HCT116 (cell line): ENCODE measurements around the gene ARHGAP27. TPM values are rescaled to one million over a fixed set of nuclear protein-coding genes. Genes with fewer than 3 reads are reported as not detected.
"Not testable (repeated sequence)": the region's sequence is repeated elsewhere in the genome, so short reads cannot be mapped to it uniquely, and the experiment has no call there.

Experiments
- ATAC-seq: fragments of 200-7000 bp; cut with Tn5 transposase; 2 replicates; pipeline ENCODE4 v1.9.1; 2020; ENCODE audit warnings: mild to moderate bottlenecking, moderate library complexity
- BruUV-seq: library from RNA; stranded (reverse); fragments of 400-500 nt; replicated peaks from 2 replicates; lab custom pipeline; 2021; lab: Mats Ljungman, UMichigan
- CTCF ChIA-PET: fragments of 300-600 bp; sonication (Branson Sonifier 250); formaldehyde crosslinking; loops from one replicate; lab custom pipeline; 2021; ENCODE audit warnings: antibody characterized with exemption; lab: Charles Lee
- POLR2A ChIA-PET: fragments of 300-600, 350-600 bp; sonication (Branson Sonifier 250); formaldehyde crosslinking; loops from one replicate; lab custom pipeline; 2021; ENCODE audit warnings: antibody characterized with exemption; lab: Charles Lee
- RAD21 ChIA-PET, 2 experiments: fragments of 300-600 bp; sonication (Branson Sonifier 250); formaldehyde crosslinking; loops; one replicate each; lab custom pipeline; 2023; ENCODE audit warnings: low total read pairs in 2 of 2; ENCODE audit not compliant: uncharacterized antibody in 2 of 2, unreplicated experiment in 2 of 2, low non-redundant PET in 1 of 2; lab: Charles Lee
- DNase-seq: peaks from one replicate; pipeline ENCODE4 v3.0.0-alpha.2; 2010; ENCODE audit warnings: low read depth, low spot score
- H2AFZ ChIP-seq: fragments of 200-600 bp; shearing (Covaris generic), sonication (generic); 2 replicates; pipeline ENCODE4 v1.6.1; 2017; ENCODE audit warnings: low read depth, mixed run types, mixed read lengths, antibody characterized with exemption, low read length; ENCODE audit not compliant: poor library complexity, severe bottlenecking
- H3K27ac ChIP-seq: 2 replicates; pipeline ENCODE4 v1.5.1; 2012; ENCODE audit warnings: low read depth, low read length
- H3K27me3 ChIP-seq: fragments of 200-600 bp; sonication (generic); 2 replicates; pipeline ENCODE4 v1.6.1; 2016; ENCODE audit warnings: mixed run types, low read length, mixed read lengths; ENCODE audit not compliant: insufficient read depth
- H3K36me3 ChIP-seq, 2 experiments: fragments of 200-500 bp in 1 of 2; fragments of 200-600 bp in 1 of 2; sonication (Bioruptor generic) in 1 of 2; sonication (generic) in 1 of 2; 2 replicates each; pipeline versions ENCODE4 v1.5.1 to v1.6.1; 2014 to 2016; ENCODE audit warnings: low read length in 2 of 2, inconsistent platforms in 1 of 2, mixed read lengths in 1 of 2, mixed run types in 1 of 2; ENCODE audit not compliant: insufficient read depth in 2 of 2, control insufficient read depth in 1 of 2
- H3K4me1 ChIP-seq, 2 experiments: fragments of 200-600 bp in 1 of 2; sonication (generic) in 1 of 2; 2 replicates each; pipeline versions ENCODE4 v1.5.1 to v1.6.1; 2012 to 2017; ENCODE audit warnings: low read length in 2 of 2, inconsistent platforms in 1 of 2, mild to moderate bottlenecking in 1 of 2, mixed read lengths in 1 of 2, mixed run types in 1 of 2, moderate library complexity in 1 of 2; ENCODE audit not compliant: insufficient read depth in 2 of 2, control insufficient read depth in 1 of 2
- H3K4me2 ChIP-seq: fragments of 200-600 bp; sonication (generic); 2 replicates; pipeline ENCODE4 v1.6.1; 2017; ENCODE audit warnings: mixed run types, low read length, mixed read lengths
- H3K4me3 ChIP-seq, 2 experiments: fragments of 200-600 bp in 1 of 2; sonication (generic) in 1 of 2; replicated peaks in 1 of 2; 2 replicates each; pipeline ENCODE4 v1.5.1; 2011 to 2016; ENCODE audit warnings: low read length in 2 of 2, control low read depth in 1 of 2, low read depth in 1 of 2, mild to moderate bottlenecking in 1 of 2, mixed read lengths in 1 of 2, mixed run types in 1 of 2
- H3K79me2 ChIP-seq: fragments of 200-600 bp; sonication (generic); 2 replicates; pipeline ENCODE4 v1.6.1; 2017; ENCODE audit warnings: mild to moderate bottlenecking, mixed run types, low read length, moderate library complexity, mixed read lengths; ENCODE audit not compliant: insufficient read depth
- H3K9ac ChIP-seq: fragments of 200-600 bp; sonication (generic); 2 replicates; pipeline ENCODE4 v1.6.1; 2016; ENCODE audit warnings: low read length, mixed read lengths
- H3K9me2 ChIP-seq: fragments of 200-600 bp; sonication (generic), shearing (Covaris generic); 2 replicates; pipeline ENCODE4 v1.6.1; 2017; ENCODE audit warnings: mixed run types, mild to moderate bottlenecking, moderate library complexity; ENCODE audit not compliant: insufficient read depth
- H3K9me3 ChIP-seq, 2 experiments: fragments of 200-500 bp in 1 of 2; fragments of 200-600 bp in 1 of 2; sonication (Bioruptor generic) in 1 of 2; sonication (generic) in 1 of 2; 2 replicates each; pipeline ENCODE4 v1.6.1; 2014 to 2017; ENCODE audit warnings: low read length in 2 of 2, mixed read lengths in 2 of 2, inconsistent platforms in 1 of 2, low read depth in 1 of 2, mild to moderate bottlenecking in 1 of 2, mixed run types in 1 of 2, moderate library complexity in 1 of 2; ENCODE audit not compliant: control insufficient read depth in 1 of 2, insufficient read depth in 1 of 2
- H4K20me1 ChIP-seq: fragments of 200-600 bp; sonication (generic), shearing (Covaris generic); 2 replicates; pipeline ENCODE4 v1.6.1; 2017; ENCODE audit warnings: mixed run types, mild to moderate bottlenecking, moderate library complexity; ENCODE audit not compliant: insufficient read depth
- CBX3 ChIP-seq: IDR thresholded peaks from 2 replicates; pipeline ENCODE4 v1.6.1; 2012; ENCODE audit warnings: low read depth
- EGR1 ChIP-seq: IDR thresholded peaks from 2 replicates; pipeline ENCODE4 v1.6.1; 2012; ENCODE audit warnings: low read depth
- EZH2 ChIP-seq: fragments of 200-600 bp; sonication (generic); IDR thresholded peaks from 2 replicates; pipeline ENCODE4 v1.6.1; 2017; ENCODE audit warnings: antibody characterized with exemption, mixed run types
- FOSL1 ChIP-seq: IDR thresholded peaks from 2 replicates; pipeline ENCODE4 v1.6.1; 2012; ENCODE audit warnings: low read depth
- JUND ChIP-seq: IDR thresholded peaks from 2 replicates; pipeline ENCODE4 v1.6.1; 2012
- POLR2AphosphoS5 ChIP-seq: IDR thresholded peaks from 2 replicates; pipeline ENCODE4 v1.6.1; 2011; ENCODE audit warnings: mild to moderate bottlenecking, low read depth, low read length, moderate library complexity
- RAD21 ChIP-seq: IDR thresholded peaks from 2 replicates; pipeline ENCODE4 v1.6.1; 2012; ENCODE audit warnings: low read depth, mild to moderate bottlenecking
- TCF7L2 ChIP-seq: IDR thresholded peaks from 2 replicates; pipeline ENCODE4 v1.7.0; 2011; ENCODE audit warnings: borderline replicate concordance, inconsistent platforms; ENCODE audit not compliant: insufficient read depth, insufficient read length; ENCODE audit errors: extremely low read depth
- ZNF274 ChIP-seq: fragments of 200-500 bp; sonication (Bioruptor generic); IDR thresholded peaks from 2 replicates; pipeline ENCODE4 v1.6.1; 2014; ENCODE audit warnings: mild to moderate bottlenecking, low read depth, low read length, inconsistent platforms
- intact Hi-C: fragments of 100-400 bp; cut with micrococcal nuclease; formaldehyde crosslinking; loops from 2 replicates; pipeline ENCODE4 v1.10.0; 2022
- total RNA-seq: library from RNA; stranded (reverse); gene quantifications from one replicate; pipeline ENCODE4 v1.2.1, GENCODE V29; 2021; ENCODE audit not compliant: unreplicated experiment
- TF ChIP-seq, protein P1 (sequence below), 3 experiments: fragments of 200-600 bp in 1 of 3; sonication (generic) in 1 of 3; IDR thresholded peaks in 2 of 3; conservative IDR thresholded peaks in 1 of 3; 2 replicates each; pipeline ENCODE4 v1.5.1; 2012 to 2017; ENCODE audit warnings: low read depth in 2 of 3, low read length in 2 of 3, antibody characterized with exemption in 1 of 3, borderline replicate concordance in 1 of 3, control low read depth in 1 of 3, mild to moderate bottlenecking in 1 of 3, mixed read lengths in 1 of 3, mixed run types in 1 of 3, moderate library complexity in 1 of 3; ENCODE audit not compliant: insufficient read depth in 1 of 3
- TF ChIP-seq, protein P2 (sequence below): IDR thresholded peaks from 2 replicates; pipeline ENCODE4 v1.6.1; 2012; ENCODE audit warnings: low read depth
- TF ChIP-seq, protein P3 (sequence below): IDR thresholded peaks from 2 replicates; pipeline ENCODE4 v1.6.1; 2012
- TF ChIP-seq, protein P4 (sequence below): IDR thresholded peaks from 2 replicates; pipeline ENCODE4 v1.6.1; 2012

ARHGAP27 gene
- total RNA-seq, 1 experiment from 2014 or later = 46.7 TPM

DNA sequence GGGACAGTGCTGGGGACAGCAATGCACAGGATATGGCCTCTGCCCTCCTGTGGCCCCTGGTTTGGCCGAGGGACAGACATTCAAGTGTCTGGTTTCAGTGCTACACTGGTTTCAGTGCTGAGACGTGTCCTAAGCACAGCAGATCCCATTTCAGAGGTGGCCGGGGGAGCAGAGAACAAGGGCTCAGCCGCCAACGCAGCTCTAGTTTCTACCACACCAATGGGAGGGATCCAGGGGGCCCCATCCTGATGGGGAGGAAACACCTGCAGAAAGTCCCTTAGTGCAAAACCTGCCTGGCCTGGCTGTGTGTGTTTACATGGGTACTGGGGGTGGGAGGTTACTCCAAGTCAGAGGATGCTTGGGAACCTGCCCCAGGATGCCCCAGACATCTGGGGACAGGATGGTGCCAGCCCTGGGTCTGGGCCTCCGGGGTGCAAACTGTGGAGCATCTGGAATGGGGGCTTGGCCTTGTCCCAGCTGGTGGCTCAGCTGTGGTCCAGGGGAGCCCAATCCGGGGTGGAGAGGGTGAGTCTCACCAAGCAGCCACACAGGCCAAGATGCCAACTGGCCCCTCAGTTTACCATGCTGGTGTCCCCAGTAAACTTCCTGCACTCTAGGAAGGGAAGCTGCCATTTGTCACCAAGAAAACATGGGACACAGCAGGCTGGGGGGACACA is 8.3 kb upstream of the ARHGAP27 start:
- CTCF ChIA-PET, intact Hi-C loops: not testable (repeated sequence)

GRCh38 chr17:45440161-45440778 is 7.6 kb upstream of the ARHGAP27 start:
- no TSS peak for BruUV-seq
- intact Hi-C loops = no loop called here
- Histone ChIP-seq H3K27me3 (no peaks in the 10 kb centered on the region), H3K4me1 (peaks cover 19 to 28% of the 10 kb centered on the region in 2 experiments; a peak in 3 of 4 replicates), H3K36me3 (0 out of 4 replicates have a peak, but pooled peaks cover 0 to 4% of the 10 kb centered on the region in 2 experiments), H2AFZ (no peak overlapping the region), H3K79me2 (no peaks in the 10 kb centered on the region), H3K9me2 (no peaks in the 10 kb centered on the region), H3K27ac (no peak overlapping the region), H3K4me3 (no peak overlapping the region), H4K20me1 (no peaks in the 10 kb centered on the region), H3K4me2 (no peak overlapping the region), H3K9ac (no peak overlapping the region), H3K9me3 (no peaks in the 10 kb centered on the region)
- DNase-seq (no peak), ATAC-seq (peak; percentile 16; the same call in 1 of the 2 replicates)
- CTCF ChIA-PET = no interaction called here
- RAD21 ChIA-PET = no interaction called here
- POLR2A ChIA-PET = no interaction called here
- no peak for TF ChIP-seq POLR2AphosphoS5
- TF ChIP-seq ZNF274 = no peak
- TF ChIP-seq, protein P1, sequence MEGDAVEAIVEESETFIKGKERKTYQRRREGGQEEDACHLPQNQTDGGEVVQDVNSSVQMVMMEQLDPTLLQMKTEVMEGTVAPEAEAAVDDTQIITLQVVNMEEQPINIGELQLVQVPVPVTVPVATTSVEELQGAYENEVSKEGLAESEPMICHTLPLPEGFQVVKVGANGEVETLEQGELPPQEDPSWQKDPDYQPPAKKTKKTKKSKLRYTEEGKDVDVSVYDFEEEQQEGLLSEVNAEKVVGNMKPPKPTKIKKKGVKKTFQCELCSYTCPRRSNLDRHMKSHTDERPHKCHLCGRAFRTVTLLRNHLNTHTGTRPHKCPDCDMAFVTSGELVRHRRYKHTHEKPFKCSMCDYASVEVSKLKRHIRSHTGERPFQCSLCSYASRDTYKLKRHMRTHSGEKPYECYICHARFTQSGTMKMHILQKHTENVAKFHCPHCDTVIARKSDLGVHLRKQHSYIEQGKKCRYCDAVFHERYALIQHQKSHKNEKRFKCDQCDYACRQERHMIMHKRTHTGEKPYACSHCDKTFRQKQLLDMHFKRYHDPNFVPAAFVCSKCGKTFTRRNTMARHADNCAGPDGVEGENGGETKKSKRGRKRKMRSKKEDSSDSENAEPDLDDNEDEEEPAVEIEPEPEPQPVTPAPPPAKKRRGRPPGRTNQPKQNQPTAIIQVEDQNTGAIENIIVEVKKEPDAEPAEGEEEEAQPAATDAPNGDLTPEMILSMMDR (IDR thresholded peaks at IDR 0.05 in 2 of 3, conservative IDR thresholded peaks at IDR 0.05 in 1 of 3; ENCODE audit: borderline replicate concordance in 1 of 3, insufficient read depth in 1 of 3, low read depth in 2 of 3, low read length in 2 of 3) = no peak
- TF ChIP-seq, protein P2, sequence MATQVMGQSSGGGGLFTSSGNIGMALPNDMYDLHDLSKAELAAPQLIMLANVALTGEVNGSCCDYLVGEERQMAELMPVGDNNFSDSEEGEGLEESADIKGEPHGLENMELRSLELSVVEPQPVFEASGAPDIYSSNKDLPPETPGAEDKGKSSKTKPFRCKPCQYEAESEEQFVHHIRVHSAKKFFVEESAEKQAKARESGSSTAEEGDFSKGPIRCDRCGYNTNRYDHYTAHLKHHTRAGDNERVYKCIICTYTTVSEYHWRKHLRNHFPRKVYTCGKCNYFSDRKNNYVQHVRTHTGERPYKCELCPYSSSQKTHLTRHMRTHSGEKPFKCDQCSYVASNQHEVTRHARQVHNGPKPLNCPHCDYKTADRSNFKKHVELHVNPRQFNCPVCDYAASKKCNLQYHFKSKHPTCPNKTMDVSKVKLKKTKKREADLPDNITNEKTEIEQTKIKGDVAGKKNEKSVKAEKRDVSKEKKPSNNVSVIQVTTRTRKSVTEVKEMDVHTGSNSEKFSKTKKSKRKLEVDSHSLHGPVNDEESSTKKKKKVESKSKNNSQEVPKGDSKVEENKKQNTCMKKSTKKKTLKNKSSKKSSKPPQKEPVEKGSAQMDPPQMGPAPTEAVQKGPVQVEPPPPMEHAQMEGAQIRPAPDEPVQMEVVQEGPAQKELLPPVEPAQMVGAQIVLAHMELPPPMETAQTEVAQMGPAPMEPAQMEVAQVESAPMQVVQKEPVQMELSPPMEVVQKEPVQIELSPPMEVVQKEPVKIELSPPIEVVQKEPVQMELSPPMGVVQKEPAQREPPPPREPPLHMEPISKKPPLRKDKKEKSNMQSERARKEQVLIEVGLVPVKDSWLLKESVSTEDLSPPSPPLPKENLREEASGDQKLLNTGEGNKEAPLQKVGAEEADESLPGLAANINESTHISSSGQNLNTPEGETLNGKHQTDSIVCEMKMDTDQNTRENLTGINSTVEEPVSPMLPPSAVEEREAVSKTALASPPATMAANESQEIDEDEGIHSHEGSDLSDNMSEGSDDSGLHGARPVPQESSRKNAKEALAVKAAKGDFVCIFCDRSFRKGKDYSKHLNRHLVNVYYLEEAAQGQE = no peak
- TF ChIP-seq CBX3 = no peak
- no peak for TF ChIP-seq TCF7L2
- TF ChIP-seq, protein P3, sequence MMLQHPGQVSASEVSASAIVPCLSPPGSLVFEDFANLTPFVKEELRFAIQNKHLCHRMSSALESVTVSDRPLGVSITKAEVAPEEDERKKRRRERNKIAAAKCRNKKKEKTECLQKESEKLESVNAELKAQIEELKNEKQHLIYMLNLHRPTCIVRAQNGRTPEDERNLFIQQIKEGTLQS = no peak
- TF ChIP-seq, protein P4, sequence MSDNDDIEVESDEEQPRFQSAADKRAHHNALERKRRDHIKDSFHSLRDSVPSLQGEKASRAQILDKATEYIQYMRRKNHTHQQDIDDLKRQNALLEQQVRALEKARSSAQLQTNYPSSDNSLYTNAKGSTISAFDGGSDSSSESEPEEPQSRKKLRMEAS = no peak
- no peak for TF ChIP-seq EGR1
- TF ChIP-seq FOSL1 = no peak
- no peak for TF ChIP-seq RAD21
- no peak for TF ChIP-seq JUND
- TF ChIP-seq EZH2 = no peak

More for the DNA sequence above, 8.3 kb upstream of the ARHGAP27 start:
- H3K36me3 ChIP-seq, H3K27me3 ChIP-seq, H3K9ac ChIP-seq, H4K20me1 ChIP-seq, H3K79me2 ChIP-seq, RAD21 ChIA-PET, H3K9me3 ChIP-seq, H3K9me2 ChIP-seq, DNase-seq, POLR2A ChIA-PET, H3K4me3 ChIP-seq, ATAC-seq, H2AFZ ChIP-seq, H3K4me2 ChIP-seq, H3K27ac ChIP-seq, BruUV-seq: not testable (repeated sequence)
- H3K4me1 ChIP-seq = peaks cover 19 to 29% of the 10 kb centered on the region in 2 experiments; a peak in 3 of 4 replicates
